ENCODE data around the gene TTC1.

DNA sequence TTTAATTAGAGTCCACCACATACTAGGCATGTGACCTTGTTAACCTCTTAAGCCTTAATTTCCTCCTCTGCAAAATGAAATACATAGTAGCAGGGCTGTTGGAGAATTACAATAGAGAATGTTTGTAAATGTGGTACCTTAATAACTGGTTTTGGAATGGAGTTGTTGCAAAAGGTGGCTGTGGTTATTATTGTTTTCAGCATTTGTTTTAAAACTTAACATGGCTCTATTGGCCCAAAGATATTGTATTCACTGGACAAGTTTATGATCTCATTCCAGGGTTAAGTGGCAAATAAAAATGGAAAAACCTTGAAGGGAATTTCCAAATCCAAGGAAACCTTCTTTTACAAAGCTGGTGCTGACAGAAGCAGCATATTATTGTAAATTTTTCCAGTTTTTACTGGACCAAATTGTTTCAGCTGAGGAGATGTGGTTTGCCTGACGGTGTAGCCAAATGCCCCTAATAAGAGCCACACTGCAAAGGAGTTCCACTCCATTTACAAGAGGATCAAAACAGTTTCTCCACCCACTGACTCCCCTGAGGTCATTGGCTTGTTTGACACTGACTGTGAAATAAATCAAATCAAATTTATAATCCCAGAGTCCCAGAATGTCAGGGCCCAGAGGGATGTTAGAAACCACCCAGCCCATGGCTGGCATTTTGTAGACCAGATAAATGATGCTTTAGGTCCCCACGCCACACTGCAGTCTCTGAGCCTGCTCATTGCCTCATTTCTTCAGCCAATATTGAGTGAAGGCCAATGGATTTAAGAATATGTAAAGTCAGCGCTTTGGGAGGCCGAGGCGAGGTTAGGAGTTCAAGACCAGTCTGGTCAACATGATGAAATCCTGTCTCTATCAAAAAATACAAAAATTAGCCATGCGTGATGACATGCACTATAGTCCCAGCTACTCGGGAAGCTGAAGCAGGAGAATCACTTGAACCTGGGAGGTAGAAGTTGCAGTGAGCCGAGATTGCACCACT lies 47.5 kb upstream of the TTC1 start:
- TF ChIP-seq, protein P1, sequence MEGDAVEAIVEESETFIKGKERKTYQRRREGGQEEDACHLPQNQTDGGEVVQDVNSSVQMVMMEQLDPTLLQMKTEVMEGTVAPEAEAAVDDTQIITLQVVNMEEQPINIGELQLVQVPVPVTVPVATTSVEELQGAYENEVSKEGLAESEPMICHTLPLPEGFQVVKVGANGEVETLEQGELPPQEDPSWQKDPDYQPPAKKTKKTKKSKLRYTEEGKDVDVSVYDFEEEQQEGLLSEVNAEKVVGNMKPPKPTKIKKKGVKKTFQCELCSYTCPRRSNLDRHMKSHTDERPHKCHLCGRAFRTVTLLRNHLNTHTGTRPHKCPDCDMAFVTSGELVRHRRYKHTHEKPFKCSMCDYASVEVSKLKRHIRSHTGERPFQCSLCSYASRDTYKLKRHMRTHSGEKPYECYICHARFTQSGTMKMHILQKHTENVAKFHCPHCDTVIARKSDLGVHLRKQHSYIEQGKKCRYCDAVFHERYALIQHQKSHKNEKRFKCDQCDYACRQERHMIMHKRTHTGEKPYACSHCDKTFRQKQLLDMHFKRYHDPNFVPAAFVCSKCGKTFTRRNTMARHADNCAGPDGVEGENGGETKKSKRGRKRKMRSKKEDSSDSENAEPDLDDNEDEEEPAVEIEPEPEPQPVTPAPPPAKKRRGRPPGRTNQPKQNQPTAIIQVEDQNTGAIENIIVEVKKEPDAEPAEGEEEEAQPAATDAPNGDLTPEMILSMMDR (IDR thresholded peaks at IDR 0.05): no peak
- TF ChIP-seq POLR2A (IDR thresholded peaks at IDR 0.05): no peak

All from esophagus squamous epithelium (tissue), 4 donors.